ENCODE data around the gene TMEM82.

DNA sequence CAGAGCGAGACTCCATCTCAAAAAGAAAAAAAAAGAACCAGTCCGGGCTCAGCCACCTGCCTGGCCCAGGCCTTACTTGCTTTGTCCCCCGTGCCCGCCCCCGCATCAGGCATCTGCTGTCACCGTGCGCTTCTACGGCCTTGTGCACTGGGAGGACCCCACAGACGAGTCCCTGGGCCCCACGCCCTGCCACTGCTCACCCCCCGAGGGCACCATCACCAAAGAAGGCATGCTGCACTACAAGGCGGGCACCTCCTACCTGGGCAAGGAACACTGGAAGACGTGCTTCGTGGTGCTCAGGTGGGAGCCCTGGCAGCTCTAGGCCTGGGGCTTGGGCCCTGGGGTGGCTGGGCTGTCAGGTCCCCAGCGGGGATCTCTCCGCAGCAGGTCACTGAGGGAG lies 11.9 kb upstream of the TMEM82 start:
- TF ChIP-seq POLR2A (IDR thresholded peaks at IDR 0.05), result no peak
- TF ChIP-seq, protein P1, sequence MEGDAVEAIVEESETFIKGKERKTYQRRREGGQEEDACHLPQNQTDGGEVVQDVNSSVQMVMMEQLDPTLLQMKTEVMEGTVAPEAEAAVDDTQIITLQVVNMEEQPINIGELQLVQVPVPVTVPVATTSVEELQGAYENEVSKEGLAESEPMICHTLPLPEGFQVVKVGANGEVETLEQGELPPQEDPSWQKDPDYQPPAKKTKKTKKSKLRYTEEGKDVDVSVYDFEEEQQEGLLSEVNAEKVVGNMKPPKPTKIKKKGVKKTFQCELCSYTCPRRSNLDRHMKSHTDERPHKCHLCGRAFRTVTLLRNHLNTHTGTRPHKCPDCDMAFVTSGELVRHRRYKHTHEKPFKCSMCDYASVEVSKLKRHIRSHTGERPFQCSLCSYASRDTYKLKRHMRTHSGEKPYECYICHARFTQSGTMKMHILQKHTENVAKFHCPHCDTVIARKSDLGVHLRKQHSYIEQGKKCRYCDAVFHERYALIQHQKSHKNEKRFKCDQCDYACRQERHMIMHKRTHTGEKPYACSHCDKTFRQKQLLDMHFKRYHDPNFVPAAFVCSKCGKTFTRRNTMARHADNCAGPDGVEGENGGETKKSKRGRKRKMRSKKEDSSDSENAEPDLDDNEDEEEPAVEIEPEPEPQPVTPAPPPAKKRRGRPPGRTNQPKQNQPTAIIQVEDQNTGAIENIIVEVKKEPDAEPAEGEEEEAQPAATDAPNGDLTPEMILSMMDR (IDR thresholded peaks at IDR 0.05), result no peak
